ENCODE data around the gene AQP5. TPM values are rescaled to one million over a fixed set of nuclear protein-coding genes. Genes with fewer than 3 reads are reported as not detected.

AQP5 gene
- not detected in 2 replicates for total RNA-seq

GRCh38 chr12:49961111-49961922 lies at the start of gene AQP5:
Gene AQP5 (plus strand): TSS chr12:49961872. CDS start chr12:49962018, 146 bp downstream.

GRCh38 chr12:49950273-49951251 lies 11.1 kb upstream of the AQP5 start, which contains the start of gene AQP2:
Gene AQP2 (plus strand): TSS chr12:49950737. CDS start chr12:49950831, 94 bp downstream.

GRCh38 chr12:49972641-49973360 lies 11.1 kb downstream of the AQP5 start, which contains the start of gene AQP6:
Gene AQP6 (plus strand): TSS chr12:49972947. CDS start chr12:49973174, 227 bp downstream.

Other genes starting within 250 kb of the AQP5 start
- 354 and 370 TPM in 2 replicates for gene TMBIM6, start 220.3 kb upstream of the AQP5 start, total RNA-seq
- gene NCKAP5L, start 133.5 kb upstream of the AQP5 start, total RNA-seq, result 25.5 and 27.0 TPM in 2 replicates
- gene BCDIN3D, start 118.8 kb upstream of the AQP5 start, total RNA-seq, result 3.2 and 3.9 TPM in 2 replicates
- gene FAIM2, start 58.0 kb upstream of the AQP5 start, total RNA-seq, result 0.65 and 1.5 TPM in 2 replicates
- not detected in 2 replicates for gene AQP2, start 11.1 kb upstream of the AQP5 start, total RNA-seq
- gene AQP6, start 11.1 kb downstream of the AQP5 start, total RNA-seq, result not detected in 2 replicates
- 13.7 and 41.1 TPM in 2 replicates for gene RACGAP1, start 63.6 kb downstream of the AQP5 start, total RNA-seq
- 2.7 and 4.8 TPM in 2 replicates for gene ASIC1, start 95.7 kb downstream of the AQP5 start, total RNA-seq
- 21.1 and 54.0 TPM in 2 replicates for gene SMARCD1, start 123.5 kb downstream of the AQP5 start, total RNA-seq
- gene GPD1, start 142.1 kb downstream of the AQP5 start, total RNA-seq, result not detected in 2 replicates
- gene COX14, start 150.4 kb downstream of the AQP5 start, total RNA-seq, result 12.5 and 39.5 TPM in 2 replicates
- gene CERS5, start 205.5 kb downstream of the AQP5 start, total RNA-seq, result 32.1 and 40.2 TPM in 2 replicates